ENCODE measurements around the gene ZFPL1.

DNA sequence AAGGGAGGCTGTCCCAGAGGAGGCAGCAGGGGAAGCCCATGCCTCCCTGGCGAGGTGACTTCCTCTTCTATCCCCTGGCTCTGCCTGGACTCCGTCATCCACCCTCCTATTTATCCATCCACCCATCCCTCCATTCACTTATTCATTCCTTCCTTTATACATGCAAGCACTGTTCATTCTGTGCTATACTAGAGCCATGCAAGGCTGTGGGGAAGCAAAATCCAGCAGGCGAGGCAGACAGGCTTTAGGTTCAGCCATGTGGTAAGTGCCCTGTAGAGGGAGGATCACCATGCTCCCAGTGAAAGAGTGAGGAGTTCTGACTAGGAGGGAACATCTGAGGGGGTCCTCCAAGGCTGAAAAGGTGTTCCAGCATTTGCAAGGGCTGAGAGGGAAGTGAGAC is 24.5 kb upstream of the ZFPL1 start:
- TF ChIP-seq EP300 (IDR thresholded peaks at IDR 0.05; ENCODE audit: borderline replicate concordance), result no peak
- TF ChIP-seq, protein P1, sequence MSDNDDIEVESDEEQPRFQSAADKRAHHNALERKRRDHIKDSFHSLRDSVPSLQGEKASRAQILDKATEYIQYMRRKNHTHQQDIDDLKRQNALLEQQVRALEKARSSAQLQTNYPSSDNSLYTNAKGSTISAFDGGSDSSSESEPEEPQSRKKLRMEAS (IDR thresholded peaks at IDR 0.05), result no peak
- TF ChIP-seq RAD21 (IDR thresholded peaks at IDR 0.05; ENCODE audit: low read depth), result no peak
- no peak for TF ChIP-seq CREB1 (IDR thresholded peaks at IDR 0.05; ENCODE audit: low read depth)
- no peak for TF ChIP-seq REST (IDR thresholded peaks at IDR 0.05; ENCODE audit: low read depth)
- TF ChIP-seq CEBPB (IDR thresholded peaks at IDR 0.05), result no peak
- TF ChIP-seq EGR1 (IDR thresholded peaks at IDR 0.05), result no peak
- no peak for TF ChIP-seq YY1 (IDR thresholded peaks at IDR 0.05; ENCODE audit: low read depth)
- TF ChIP-seq NFIC (IDR thresholded peaks at IDR 0.05), result no peak
- no peak for TF ChIP-seq TAF1 (IDR thresholded peaks at IDR 0.05; ENCODE audit: low read depth)
